A549 (cell line): ENCODE data around the gene VSTM4.

Experiments used
- HMGXB4 ChIP-seq: fragments of 250-450 bp; sonication (Bioruptor Pico); IDR thresholded peaks from 2 replicates; pipeline ENCODE4 v1.5.0; 2021; ENCODE audit warnings: mild to moderate bottlenecking, moderate library complexity, borderline replicate concordance
- MAX ChIP-seq: IDR thresholded peaks from 2 replicates; pipeline ENCODE4 v1.6.1; 2012
- POLR2AphosphoS2 ChIP-seq: conservative IDR thresholded peaks from 2 replicates; pipeline ENCODE4 v1.6.1; 2012; ENCODE audit warnings: low read length, improper control_type of control experiment, inconsistent platforms

- TF ChIP-seq POLR2AphosphoS2 = no peak
- TF ChIP-seq HMGXB4 = no peak
- TF ChIP-seq MAX = no peak
These were observed 110.1 kb downstream of the VSTM4 start for GRCh38 chr10:49005270-49005669.
